HCT116 (cell line): ENCODE results near the gene LPAR5.

Experiments
- CEBPB ChIP-seq: IDR thresholded peaks from 2 replicates; pipeline ENCODE4 v1.6.1; 2012; ENCODE audit warnings: low read depth
- CTCF ChIP-seq, 3 experiments: fragments of 200-600 bp in 1 of 3; sonication (generic) in 1 of 3; IDR thresholded peaks in 2 of 3; conservative IDR thresholded peaks in 1 of 3; 2 replicates each; pipeline ENCODE4 v1.5.1; 2012 to 2017; ENCODE audit warnings: low read depth in 2 of 3, low read length in 2 of 3, antibody characterized with exemption in 1 of 3, borderline replicate concordance in 1 of 3, control low read depth in 1 of 3, mild to moderate bottlenecking in 1 of 3, mixed read lengths in 1 of 3, mixed run types in 1 of 3, moderate library complexity in 1 of 3; ENCODE audit not compliant: insufficient read depth in 1 of 3
- POLR2A ChIP-seq: IDR thresholded peaks from 2 replicates; pipeline ENCODE4 v1.7.0; 2011; ENCODE audit warnings: borderline replicate concordance; ENCODE audit not compliant: insufficient read depth, insufficient read length; ENCODE audit errors: extremely low read depth
- REST ChIP-seq: IDR thresholded peaks from 2 replicates; pipeline ENCODE4 v1.6.1; 2012; ENCODE audit warnings: low read depth
- YY1 ChIP-seq: IDR thresholded peaks from 2 replicates; pipeline ENCODE4 v1.6.1; 2011; ENCODE audit warnings: low read length, low read depth, moderate library complexity, mild to moderate bottlenecking; ENCODE audit not compliant: insufficient replicate concordance; ENCODE audit errors: extremely low read depth

GRCh38 chr12:6650832-6651231, 15.1 kb upstream of the LPAR5 start:
- TF ChIP-seq CTCF (IDR thresholded peaks at IDR 0.05 in 2 of 3, conservative IDR thresholded peaks at IDR 0.05 in 1 of 3; ENCODE audit: borderline replicate concordance in 1 of 3, insufficient read depth in 1 of 3, low read depth in 2 of 3, low read length in 2 of 3) = no peak
- no peak for TF ChIP-seq CEBPB
- no peak for TF ChIP-seq REST
- no peak for TF ChIP-seq POLR2A
- no peak for TF ChIP-seq YY1
